HepG2 (cell line): ENCODE data around the gene C7orf57. TPM values are rescaled to one million over a fixed set of nuclear protein-coding genes. Genes with fewer than 3 reads are reported as not detected.

Experiments
- AKAP8 ChIP-seq: sonication (generic); formaldehyde crosslinking; IDR thresholded peaks from 2 replicates; pipeline ENCODE4 v1.5.1; 2020; ENCODE audit warnings: mild to moderate bottlenecking, missing genetic modification reagents
- DPF2 ChIP-seq: sonication (generic); formaldehyde crosslinking; IDR thresholded peaks from 2 replicates; pipeline ENCODE4 v1.4.0; 2020; ENCODE audit warnings: mild to moderate bottlenecking, low read depth, missing genetic modification reagents, borderline replicate concordance
- FIP1L1 ChIP-seq: fragments of 200-400 bp; formaldehyde crosslinking; IDR thresholded peaks from 2 replicates; pipeline ENCODE4 v1.6.1; 2018; ENCODE audit warnings: low read depth, mild to moderate bottlenecking, low read length, moderate library complexity, borderline replicate concordance; ENCODE audit not compliant: insufficient read depth
- IRX3 ChIP-seq: sonication (generic); formaldehyde crosslinking; IDR thresholded peaks from 2 replicates; pipeline ENCODE4 v1.8.1; 2023; ENCODE audit warnings: mild to moderate bottlenecking, low read depth, missing genetic modification reagents, borderline replicate concordance
- JARID2 ChIP-seq: sonication (generic); formaldehyde crosslinking; IDR thresholded peaks from 2 replicates; pipeline ENCODE4 v1.8.1; 2023; ENCODE audit warnings: missing genetic modification reagents, inconsistent platforms; ENCODE audit not compliant: insufficient replicate concordance
- KDM1A ChIP-seq: IDR thresholded peaks from 2 replicates; pipeline ENCODE4 v1.6.1; 2016; ENCODE audit warnings: missing compliant biosample characterization
- PAF1 ChIP-seq: IDR thresholded peaks from 2 replicates; pipeline ENCODE4 v1.6.1; 2016; ENCODE audit warnings: missing genetic modification reagents, missing compliant biosample characterization
- POLR2AphosphoS5 ChIP-seq: IDR thresholded peaks from 2 replicates; pipeline ENCODE4 v1.6.1; 2012; ENCODE audit warnings: low read depth, low read length
- RXRA ChIP-seq: sonication (generic); formaldehyde crosslinking; IDR thresholded peaks from 2 replicates; pipeline ENCODE4 v1.5.1; 2020; ENCODE audit warnings: missing genetic modification reagents
- SRSF4 ChIP-seq: fragments of 200-400 bp; formaldehyde crosslinking; IDR thresholded peaks from one replicate; pipeline ENCODE4 v1.6.1; 2018; ENCODE audit warnings: mild to moderate bottlenecking, low read depth, low read length, moderate library complexity; ENCODE audit not compliant: poor library complexity, severe bottlenecking
- TCF12 ChIP-seq, 2 experiments: fragments of 450-650 bp in 1 of 2; sonication (generic) in 1 of 2; formaldehyde crosslinking in 1 of 2; IDR thresholded peaks; 2 replicates each; pipeline versions ENCODE4 v1.6.1 to v1.8.0; 2017 to 2022; ENCODE audit warnings: antibody characterized with exemption in 1 of 2, mild to moderate bottlenecking in 1 of 2, missing genetic modification reagents in 1 of 2, moderate library complexity in 1 of 2
- TSC22D2 ChIP-seq: sonication (generic); formaldehyde crosslinking; IDR thresholded peaks from 2 replicates; pipeline ENCODE4 v1.5.1; 2020; ENCODE audit warnings: missing genetic modification reagents, mild to moderate bottlenecking, borderline replicate concordance
- ZBTB49 ChIP-seq: sonication (generic); formaldehyde crosslinking; IDR thresholded peaks from 2 replicates; pipeline ENCODE4 v1.4.0; 2020; ENCODE audit warnings: missing genetic modification reagents, borderline replicate concordance
- ZC3H4 ChIP-seq: sonication (generic); formaldehyde crosslinking; IDR thresholded peaks from 2 replicates; pipeline ENCODE4 v1.4.0; 2020; ENCODE audit warnings: missing genetic modification reagents, borderline replicate concordance
- ZNF343 ChIP-seq: sonication (generic); formaldehyde crosslinking; IDR thresholded peaks from 2 replicates; pipeline ENCODE4 v1.4.0; 2020; ENCODE audit warnings: mild to moderate bottlenecking, missing genetic modification reagents
- ZNF782 ChIP-seq: sonication (generic); formaldehyde crosslinking; IDR thresholded peaks from 2 replicates; pipeline ENCODE4 v1.4.0; 2020; ENCODE audit warnings: missing genetic modification reagents, mild to moderate bottlenecking, borderline replicate concordance
- polyA plus RNA-seq, 8 experiments: library from polyadenylated mRNA; depleted of rRNA in 3 of 8; stranded (reverse) in 7 of 8; unstranded in 1 of 8; fragments of >200 nt; fragmentation: Illumina TruSeq in 4 of 8; extraction: Trizol in 4 of 8; gene quantifications; 2 replicates each; pipeline versions ENCODE4 v1.2.1 to v1.2.3, GENCODE V29; 2011 to 2016; ENCODE audit warnings: low read depth in 4 of 8, missing spikeins in 1 of 8, mixed read lengths in 1 of 8; ENCODE audit not compliant: insufficient read depth in 1 of 8
- total RNA-seq, 5 experiments: library from RNA; depleted of rRNA; stranded (reverse); fragments of >200 nt; fragmentation: Illumina TruSeq; extraction: Trizol; gene quantifications; 2 replicates each; pipeline ENCODE4 v1.2.3, GENCODE V29; 2016; ENCODE audit warnings: low read depth in 1 of 5
- TF ChIP-seq, protein P1 (sequence below): IDR thresholded peaks from 2 replicates; pipeline ENCODE4 v1.6.1; 2012; ENCODE audit warnings: inconsistent platforms
- TF ChIP-seq, protein P2 (sequence below): sonication (generic); formaldehyde crosslinking; IDR thresholded peaks from 2 replicates; pipeline ENCODE4 v1.4.0; 2020; ENCODE audit warnings: missing genetic modification reagents, borderline replicate concordance

C7orf57 gene
- total and polyA plus RNA-seq, 2 of the 13 experiments (the other 11 are each of a cell fraction or from before 2014, with no cell fraction given), result not detected

DNA sequence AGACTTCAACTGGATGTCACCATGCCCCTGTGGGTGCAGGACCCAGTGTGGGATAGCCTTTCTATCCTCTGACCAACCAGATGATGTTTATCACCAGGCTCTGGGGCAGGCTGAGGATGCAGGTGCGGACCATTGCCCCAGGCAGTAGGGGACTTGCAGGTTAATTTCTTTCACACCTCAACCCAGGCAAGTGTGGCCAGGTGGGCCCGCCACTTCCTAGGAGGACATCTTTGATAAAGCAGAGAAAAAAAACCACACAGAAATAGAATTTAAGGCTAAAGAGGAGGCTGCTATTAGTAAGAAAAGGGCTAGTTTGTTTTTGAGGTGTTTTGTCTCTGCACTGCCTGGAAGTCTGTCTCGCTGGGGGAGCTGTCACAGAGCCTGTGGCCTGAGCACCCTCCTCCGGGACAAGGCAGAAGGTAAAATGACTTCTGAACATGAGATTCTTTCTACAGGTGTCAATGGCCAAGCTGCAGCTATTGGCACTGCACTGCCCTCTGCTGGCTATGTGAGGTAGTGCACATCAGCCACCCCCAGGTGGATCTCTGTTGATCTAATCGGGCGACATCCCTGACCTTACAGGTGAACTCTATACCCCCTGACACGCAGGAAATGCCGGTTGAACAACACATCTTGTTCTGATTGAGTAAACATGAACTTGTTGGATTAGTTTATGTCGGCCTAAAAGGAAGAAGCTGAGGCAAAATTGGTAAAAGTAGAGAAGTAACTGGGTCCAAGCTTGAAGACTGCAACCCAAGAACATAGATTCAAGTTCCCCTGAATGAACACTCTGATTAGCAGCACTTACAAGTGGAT lies 74.7 kb downstream of the C7orf57 start (continued):
- TF ChIP-seq SRSF4 (no peak), PAF1 (CRISPR knock-in tag) (no peak), POLR2AphosphoS5 (no peak), ZC3H4 (CRISPR knock-in tag) (no peak), DPF2 (CRISPR knock-in tag) (no peak), RXRA (CRISPR knock-in tag) (no peak; the same call in 1 of the 2 replicates), FIP1L1 (no peak), ZNF782 (0 out of 2 replicates have a peak, but pooled peaks have one; percentile 38), ZBTB49 (no peak), JARID2 (CRISPR knock-in tag) (no peak), AKAP8 (CRISPR knock-in tag) (no peak), TCF12 (IDR thresholded peaks at IDR 0.05) (no peak), TCF12 (CRISPR knock-in tag; IDR thresholded peaks at IDR 0.05) (no peak), KDM1A (CRISPR knock-in tag) (no peak), ZNF343 (CRISPR knock-in tag) (no peak), TSC22D2 (0 out of 2 replicates have a peak, but pooled peaks have one; percentile 30), IRX3 (CRISPR knock-in tag) (no peak)
- TF ChIP-seq, protein P1, sequence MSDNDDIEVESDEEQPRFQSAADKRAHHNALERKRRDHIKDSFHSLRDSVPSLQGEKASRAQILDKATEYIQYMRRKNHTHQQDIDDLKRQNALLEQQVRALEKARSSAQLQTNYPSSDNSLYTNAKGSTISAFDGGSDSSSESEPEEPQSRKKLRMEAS, result peak; percentile 27; the same call in 1 of the 2 replicates
- TF ChIP-seq, protein P2, sequence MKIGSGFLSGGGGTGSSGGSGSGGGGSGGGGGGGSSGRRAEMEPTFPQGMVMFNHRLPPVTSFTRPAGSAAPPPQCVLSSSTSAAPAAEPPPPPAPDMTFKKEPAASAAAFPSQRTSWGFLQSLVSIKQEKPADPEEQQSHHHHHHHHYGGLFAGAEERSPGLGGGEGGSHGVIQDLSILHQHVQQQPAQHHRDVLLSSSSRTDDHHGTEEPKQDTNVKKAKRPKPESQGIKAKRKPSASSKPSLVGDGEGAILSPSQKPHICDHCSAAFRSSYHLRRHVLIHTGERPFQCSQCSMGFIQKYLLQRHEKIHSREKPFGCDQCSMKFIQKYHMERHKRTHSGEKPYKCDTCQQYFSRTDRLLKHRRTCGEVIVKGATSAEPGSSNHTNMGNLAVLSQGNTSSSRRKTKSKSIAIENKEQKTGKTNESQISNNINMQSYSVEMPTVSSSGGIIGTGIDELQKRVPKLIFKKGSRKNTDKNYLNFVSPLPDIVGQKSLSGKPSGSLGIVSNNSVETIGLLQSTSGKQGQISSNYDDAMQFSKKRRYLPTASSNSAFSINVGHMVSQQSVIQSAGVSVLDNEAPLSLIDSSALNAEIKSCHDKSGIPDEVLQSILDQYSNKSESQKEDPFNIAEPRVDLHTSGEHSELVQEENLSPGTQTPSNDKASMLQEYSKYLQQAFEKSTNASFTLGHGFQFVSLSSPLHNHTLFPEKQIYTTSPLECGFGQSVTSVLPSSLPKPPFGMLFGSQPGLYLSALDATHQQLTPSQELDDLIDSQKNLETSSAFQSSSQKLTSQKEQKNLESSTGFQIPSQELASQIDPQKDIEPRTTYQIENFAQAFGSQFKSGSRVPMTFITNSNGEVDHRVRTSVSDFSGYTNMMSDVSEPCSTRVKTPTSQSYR (CRISPR knock-in tag), result no peak
